ENCODE data around the gene MRM3.

DNA sequence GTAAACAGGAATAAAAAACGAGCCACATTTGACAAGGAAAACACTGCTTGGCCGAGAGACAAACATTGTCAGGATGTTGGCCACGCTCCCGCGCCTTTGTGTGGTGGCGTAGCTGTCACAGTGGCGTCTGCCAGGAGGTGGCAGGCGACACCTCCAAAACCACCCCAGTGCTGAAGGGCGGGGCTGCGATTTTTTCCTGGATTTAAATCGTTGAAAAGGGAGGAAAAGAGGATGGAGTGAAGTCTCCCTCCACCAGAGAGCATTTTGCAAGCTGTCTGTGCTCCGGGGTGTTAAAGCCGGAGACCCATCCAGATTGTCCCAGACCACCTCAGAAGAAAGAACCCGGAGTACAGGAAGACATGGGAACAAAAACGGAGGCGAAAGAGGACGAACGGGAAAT is 12.7 kb downstream of the MRM3 start:
- TF ChIP-seq, protein P1, sequence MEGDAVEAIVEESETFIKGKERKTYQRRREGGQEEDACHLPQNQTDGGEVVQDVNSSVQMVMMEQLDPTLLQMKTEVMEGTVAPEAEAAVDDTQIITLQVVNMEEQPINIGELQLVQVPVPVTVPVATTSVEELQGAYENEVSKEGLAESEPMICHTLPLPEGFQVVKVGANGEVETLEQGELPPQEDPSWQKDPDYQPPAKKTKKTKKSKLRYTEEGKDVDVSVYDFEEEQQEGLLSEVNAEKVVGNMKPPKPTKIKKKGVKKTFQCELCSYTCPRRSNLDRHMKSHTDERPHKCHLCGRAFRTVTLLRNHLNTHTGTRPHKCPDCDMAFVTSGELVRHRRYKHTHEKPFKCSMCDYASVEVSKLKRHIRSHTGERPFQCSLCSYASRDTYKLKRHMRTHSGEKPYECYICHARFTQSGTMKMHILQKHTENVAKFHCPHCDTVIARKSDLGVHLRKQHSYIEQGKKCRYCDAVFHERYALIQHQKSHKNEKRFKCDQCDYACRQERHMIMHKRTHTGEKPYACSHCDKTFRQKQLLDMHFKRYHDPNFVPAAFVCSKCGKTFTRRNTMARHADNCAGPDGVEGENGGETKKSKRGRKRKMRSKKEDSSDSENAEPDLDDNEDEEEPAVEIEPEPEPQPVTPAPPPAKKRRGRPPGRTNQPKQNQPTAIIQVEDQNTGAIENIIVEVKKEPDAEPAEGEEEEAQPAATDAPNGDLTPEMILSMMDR (IDR thresholded peaks at IDR 0.05; ENCODE audit: insufficient read depth, low read length, poor library complexity, severe bottlenecking), result peak; percentile 44
- TF ChIP-seq EZH2phosphoT487 (conservative IDR thresholded peaks at IDR 0.05; ENCODE audit: low read length), result no peak

Data from SU-DHL-6 (cell line).